WERI-Rb-1 (cell line): ENCODE results near the gene ELAC1.

Experiments used
- DNase-seq: peaks from one replicate; pipeline ENCODE4 v3.0.0-alpha.2; 2020
- H3K27ac ChIP-seq: fragments of 250-450 bp; sonication (Bioruptor Pico); 2 replicates; pipeline ENCODE4 v1.5.1; 2020; ENCODE audit warnings: mild to moderate bottlenecking, moderate library complexity
- H3K27me3 ChIP-seq: fragments of 250-450 bp; sonication (Bioruptor Pico); 2 replicates; pipeline ENCODE4 v1.5.1; 2021; ENCODE audit warnings: mild to moderate bottlenecking, low read depth, moderate library complexity; ENCODE audit not compliant: insufficient read depth, severe bottlenecking
- H3K36me3 ChIP-seq: fragments of 250-450 bp; sonication (Bioruptor Pico); 2 replicates; pipeline ENCODE4 v1.5.1; 2020; ENCODE audit warnings: mild to moderate bottlenecking, moderate library complexity
- H3K4me3 ChIP-seq: 2 replicates; pipeline ENCODE4 v1.5.1; 2011; ENCODE audit warnings: low read depth, mild to moderate bottlenecking, control low read depth, low read length
- H3K9me3 ChIP-seq: fragments of 250-450 bp; sonication (Bioruptor Pico); 2 replicates; pipeline ENCODE4 v1.5.1; 2021; ENCODE audit warnings: mild to moderate bottlenecking, moderate library complexity; ENCODE audit not compliant: severe bottlenecking
- CTCF ChIP-seq: IDR thresholded peaks from 2 replicates; pipeline ENCODE4 v1.5.1; 2011; ENCODE audit warnings: low read depth, mild to moderate bottlenecking, control low read depth, inconsistent platforms, low read length

Gene ELAC1

GRCh38 chr18:51030537-51031258 is 62.9 kb downstream of the ELAC1 start:
- TF ChIP-seq CTCF: no peak
- peak overlapping the region; percentile 95 for H3K27ac ChIP-seq
- DNase-seq: peak; percentile 83
- H3K9me3 ChIP-seq: no peaks in the 10 kb centered on the region
- H3K36me3 ChIP-seq: peaks cover 20% of the 10 kb centered on the region
- H3K4me3 ChIP-seq: peak overlapping the region; percentile 76
- H3K27me3 ChIP-seq: no peaks in the 10 kb centered on the region

GRCh38 chr18:51032193-51032592 is 64.4 kb downstream of the ELAC1 start:
- no peak overlapping the region for H3K27ac ChIP-seq
- no peak overlapping the region for H3K4me3 ChIP-seq
- H3K36me3 ChIP-seq: peaks cover 27% of the 10 kb centered on the region
- H3K9me3 ChIP-seq: no peaks in the 10 kb centered on the region
- DNase-seq: no peak
- H3K27me3 ChIP-seq: no peaks in the 10 kb centered on the region
- TF ChIP-seq CTCF: no peak

- Histone ChIP-seq H3K27ac (no peak overlapping the region), H3K4me3 (no peak overlapping the region), H3K27me3 (no peaks in the 10 kb centered on the region), H3K9me3 (no peaks in the 10 kb centered on the region), H3K36me3 (peaks cover 24% of the 10 kb centered on the region)
- TF ChIP-seq CTCF: no peak
- no peak for DNase-seq
These were observed 69.4 kb downstream of the ELAC1 start for GRCh38 chr18:51037230-51037629.
